Measurements from ENCODE around the gene HTRA3.

The HTRA3 gene

DNA sequence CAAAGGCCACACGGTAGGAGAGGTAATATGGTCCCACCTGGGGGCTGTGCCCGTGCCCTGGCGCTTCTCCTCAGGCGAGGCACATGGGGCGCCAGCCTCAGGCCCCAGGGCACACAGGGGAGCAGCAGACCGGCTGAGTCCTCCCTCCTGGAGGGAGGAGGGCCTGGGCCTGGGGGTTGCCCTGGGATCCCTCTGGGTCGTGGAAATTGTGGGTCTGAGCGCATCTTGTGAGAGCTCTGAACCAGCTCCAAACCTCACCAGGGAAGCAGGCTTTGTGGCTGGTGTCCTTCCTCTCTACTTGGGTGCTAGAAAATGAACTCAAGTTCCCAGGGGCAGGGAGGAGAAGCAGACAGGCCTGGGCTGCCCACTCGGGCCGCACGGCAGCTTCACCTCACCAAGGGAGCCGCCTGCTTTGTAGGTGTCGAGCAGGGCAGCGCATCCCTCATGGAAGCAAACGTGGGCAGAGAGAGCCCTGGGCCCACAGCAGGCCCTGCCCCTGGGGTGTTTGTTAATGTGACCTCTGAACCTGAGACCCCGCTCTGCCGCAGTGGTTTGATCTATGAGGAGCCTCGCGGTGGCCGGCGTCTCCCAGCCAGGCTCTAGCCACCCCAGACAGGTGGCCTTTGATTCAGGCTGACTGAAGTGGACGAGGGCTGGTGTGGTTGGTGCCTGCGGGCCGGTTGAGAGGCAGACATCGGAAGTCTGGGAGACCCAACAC lies 10.8 kb downstream of the HTRA3 start:
- TF ChIP-seq, protein P1, sequence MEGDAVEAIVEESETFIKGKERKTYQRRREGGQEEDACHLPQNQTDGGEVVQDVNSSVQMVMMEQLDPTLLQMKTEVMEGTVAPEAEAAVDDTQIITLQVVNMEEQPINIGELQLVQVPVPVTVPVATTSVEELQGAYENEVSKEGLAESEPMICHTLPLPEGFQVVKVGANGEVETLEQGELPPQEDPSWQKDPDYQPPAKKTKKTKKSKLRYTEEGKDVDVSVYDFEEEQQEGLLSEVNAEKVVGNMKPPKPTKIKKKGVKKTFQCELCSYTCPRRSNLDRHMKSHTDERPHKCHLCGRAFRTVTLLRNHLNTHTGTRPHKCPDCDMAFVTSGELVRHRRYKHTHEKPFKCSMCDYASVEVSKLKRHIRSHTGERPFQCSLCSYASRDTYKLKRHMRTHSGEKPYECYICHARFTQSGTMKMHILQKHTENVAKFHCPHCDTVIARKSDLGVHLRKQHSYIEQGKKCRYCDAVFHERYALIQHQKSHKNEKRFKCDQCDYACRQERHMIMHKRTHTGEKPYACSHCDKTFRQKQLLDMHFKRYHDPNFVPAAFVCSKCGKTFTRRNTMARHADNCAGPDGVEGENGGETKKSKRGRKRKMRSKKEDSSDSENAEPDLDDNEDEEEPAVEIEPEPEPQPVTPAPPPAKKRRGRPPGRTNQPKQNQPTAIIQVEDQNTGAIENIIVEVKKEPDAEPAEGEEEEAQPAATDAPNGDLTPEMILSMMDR (IDR thresholded peaks at IDR 0.05; ENCODE audit: extremely low read depth, missing control alignments) = no peak
- no peak for DNase-seq (ENCODE audit: low spot score)

DNA sequence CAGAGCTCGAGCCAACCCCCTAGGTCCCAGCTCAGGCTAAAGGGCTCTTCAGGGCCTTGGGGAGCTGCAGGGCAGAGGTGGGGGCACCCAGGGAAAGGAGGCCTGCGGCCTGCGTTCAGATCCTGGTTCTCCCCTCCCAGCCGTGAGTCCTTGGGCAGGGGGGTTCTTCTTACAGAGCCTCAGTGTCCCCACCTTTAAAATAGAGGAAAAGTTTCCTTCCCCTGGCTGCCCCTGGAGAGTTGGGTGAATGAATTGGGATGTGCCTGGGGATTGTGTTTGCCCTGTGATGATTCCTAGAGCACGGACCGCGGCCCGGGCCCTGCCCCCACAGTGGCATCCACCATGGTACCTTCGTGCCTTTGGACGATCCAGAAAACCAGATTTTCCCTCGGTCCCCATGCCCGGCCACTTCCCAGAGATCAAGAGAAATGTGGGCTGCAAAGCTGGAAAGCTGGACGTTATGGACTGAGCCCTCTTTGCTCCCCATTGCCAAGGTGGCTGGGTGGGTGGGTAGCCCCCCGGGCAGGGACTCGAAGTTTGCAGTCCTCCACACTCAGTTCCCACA lies 11.4 kb downstream of the HTRA3 start:
- no peak for DNase-seq (ENCODE audit: low spot score)
- TF ChIP-seq, protein P1 (IDR thresholded peaks at IDR 0.05; ENCODE audit: extremely low read depth, missing control alignments) = no peak

DNA sequence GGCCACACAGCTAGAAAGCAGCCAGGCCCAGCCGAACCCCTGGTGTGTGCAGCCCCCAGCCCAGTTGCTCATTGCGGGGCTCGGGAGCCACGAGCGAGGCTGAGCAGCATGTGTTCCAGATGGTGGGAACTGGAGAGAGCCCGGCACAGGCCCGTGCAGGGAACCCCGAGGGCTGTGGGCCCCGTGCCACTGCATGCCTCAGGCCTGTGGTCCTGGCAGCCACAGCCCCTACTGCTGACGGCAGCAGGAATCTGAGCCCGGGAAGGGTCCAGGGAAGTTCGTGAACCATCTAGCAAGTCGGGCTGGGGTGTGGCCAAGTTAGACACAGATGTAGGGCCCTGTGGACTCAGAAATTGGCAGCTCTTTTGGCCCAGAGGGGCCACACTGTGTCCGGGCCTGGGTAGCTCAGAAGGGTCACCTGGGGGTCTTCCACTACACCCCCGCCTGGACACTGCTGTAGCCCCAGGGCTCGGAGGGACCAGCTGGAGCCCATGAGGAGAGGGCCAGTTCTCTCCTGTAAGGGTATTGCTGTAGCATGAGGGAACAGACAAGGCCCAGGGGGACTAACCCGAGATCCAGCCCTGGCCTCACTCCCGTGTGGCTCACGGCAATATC lies 12.1 kb downstream of the HTRA3 start:
- DNase-seq (ENCODE audit: low spot score) = no peak
- TF ChIP-seq, protein P1 (IDR thresholded peaks at IDR 0.05; ENCODE audit: extremely low read depth, missing control alignments) = no peak

DNA sequence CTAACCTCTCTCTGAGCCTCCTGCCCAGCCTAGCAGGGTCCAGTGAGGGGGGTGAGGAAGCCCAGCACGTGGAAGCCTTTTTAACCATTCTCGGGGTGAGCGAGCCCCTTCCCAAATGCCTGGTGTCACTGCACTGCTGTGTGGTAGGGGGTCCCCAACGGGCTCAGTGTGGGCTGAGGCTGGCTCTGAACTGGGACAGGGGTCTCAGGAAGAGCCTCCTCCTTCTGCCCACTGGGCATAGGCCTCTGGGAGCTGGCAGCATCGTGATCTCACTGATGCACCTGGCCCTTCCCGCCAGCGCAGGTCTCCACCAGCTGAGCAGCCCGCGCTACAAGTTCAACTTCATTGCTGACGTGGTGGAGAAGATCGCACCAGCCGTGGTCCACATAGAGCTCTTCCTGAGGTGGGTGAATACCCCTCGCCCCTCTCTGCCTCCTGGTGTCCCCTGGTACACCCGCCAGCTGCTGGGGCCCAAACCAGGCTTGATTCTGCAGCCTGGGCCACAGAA lies 12.6 kb downstream of the HTRA3 start:
- TF ChIP-seq, protein P1 (IDR thresholded peaks at IDR 0.05; ENCODE audit: extremely low read depth, missing control alignments) = no peak
- DNase-seq (ENCODE audit: low spot score) = no peak

DNA sequence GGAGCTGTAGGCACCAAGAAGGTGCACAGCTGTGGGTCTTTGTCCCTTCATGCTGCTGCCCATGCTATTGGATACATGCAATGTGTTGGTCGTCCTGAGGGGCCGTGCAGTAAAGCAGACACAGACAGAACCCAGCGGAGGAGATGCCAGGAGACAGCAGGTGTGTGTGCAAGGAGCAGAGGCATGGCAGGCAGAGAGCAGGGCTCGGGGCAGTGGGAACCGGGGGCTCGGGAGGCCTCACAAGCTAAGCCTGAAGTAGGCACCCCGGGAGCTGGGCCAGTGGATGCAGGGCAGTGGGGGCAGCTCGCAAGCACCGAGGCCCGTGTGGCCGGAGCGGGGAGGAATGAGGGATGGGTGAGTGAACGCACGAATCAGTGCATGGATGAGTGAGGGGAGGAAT lies 13.2 kb downstream of the HTRA3 start:
- TF ChIP-seq, protein P1 (IDR thresholded peaks at IDR 0.05; ENCODE audit: extremely low read depth, missing control alignments) = no peak
- no peak for DNase-seq (ENCODE audit: low spot score)

DNA sequence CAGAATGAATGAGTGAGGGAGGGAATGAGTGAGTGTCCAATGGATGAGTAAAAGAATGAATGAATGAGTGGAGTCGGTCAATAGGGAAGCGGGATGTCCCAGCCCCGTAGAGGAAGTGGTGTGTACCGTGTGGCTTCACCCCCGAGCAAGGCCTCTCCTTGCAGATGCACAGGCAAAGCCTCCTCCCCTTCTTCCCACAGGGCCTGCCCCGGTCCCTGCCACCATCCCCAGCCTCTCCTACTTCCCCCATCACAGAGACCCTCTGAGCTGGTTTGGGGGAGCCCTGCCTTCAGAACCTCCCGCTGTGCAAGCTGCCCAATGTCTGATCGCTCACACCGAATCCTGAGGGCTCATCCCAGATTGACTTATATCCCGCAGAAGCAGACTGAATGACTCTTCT lies 13.6 kb downstream of the HTRA3 start:
- TF ChIP-seq, protein P1 (IDR thresholded peaks at IDR 0.05; ENCODE audit: extremely low read depth, missing control alignments) = no peak
- no peak for DNase-seq (ENCODE audit: low spot score)

DNA sequence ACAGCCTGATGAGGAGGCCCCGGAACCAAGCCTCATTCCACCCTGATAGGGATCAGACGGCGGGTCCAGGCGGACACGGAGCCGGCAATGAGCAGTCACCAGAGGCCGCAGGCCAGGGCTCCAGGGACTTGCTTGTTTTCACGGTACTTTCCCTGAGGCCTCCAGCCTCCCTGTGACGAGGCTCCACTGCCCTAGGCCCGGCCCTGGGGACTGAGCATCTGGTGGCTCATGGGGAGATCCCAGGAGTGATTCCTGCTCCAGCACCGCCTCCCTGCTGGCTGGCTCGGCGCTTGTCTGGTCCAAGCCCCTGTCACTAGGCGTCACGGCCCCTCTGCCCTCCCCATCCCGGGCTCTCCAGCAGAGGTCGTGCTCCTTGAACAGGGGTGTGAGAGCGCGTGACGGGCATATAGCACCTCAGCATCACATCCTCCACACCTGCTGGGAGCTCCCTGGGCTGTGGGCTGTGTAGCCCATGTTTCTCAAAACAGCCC lies 14.1 kb downstream of the HTRA3 start:
- no peak for DNase-seq (ENCODE audit: low spot score)
- TF ChIP-seq, protein P1 (IDR thresholded peaks at IDR 0.05; ENCODE audit: extremely low read depth, missing control alignments) = no peak

Measured in GM20000 (cell line).